Breast epithelium (tissue), 3 donors: ENCODE data around the gene TRIM73.
"Not testable (repeated sequence)": the region's sequence is repeated elsewhere in the genome, so short reads cannot be mapped to it uniquely, and the experiment has no call there.

Source experiments
- POLR2A ChIP-seq: fragments of 450-650 bp; IDR thresholded peaks from one replicate; pipeline ENCODE4 v1.6.1; 2016; ENCODE audit warnings: antibody characterized with exemption, mild to moderate bottlenecking, moderate library complexity
- POLR2AphosphoS5 ChIP-seq, 3 donors: sonication (generic); formaldehyde crosslinking; IDR thresholded peaks; one replicate each; pipeline ENCODE4 v1.6.1; 2017; ENCODE audit warnings: antibody characterized with exemption in 3 of 3

DNA sequence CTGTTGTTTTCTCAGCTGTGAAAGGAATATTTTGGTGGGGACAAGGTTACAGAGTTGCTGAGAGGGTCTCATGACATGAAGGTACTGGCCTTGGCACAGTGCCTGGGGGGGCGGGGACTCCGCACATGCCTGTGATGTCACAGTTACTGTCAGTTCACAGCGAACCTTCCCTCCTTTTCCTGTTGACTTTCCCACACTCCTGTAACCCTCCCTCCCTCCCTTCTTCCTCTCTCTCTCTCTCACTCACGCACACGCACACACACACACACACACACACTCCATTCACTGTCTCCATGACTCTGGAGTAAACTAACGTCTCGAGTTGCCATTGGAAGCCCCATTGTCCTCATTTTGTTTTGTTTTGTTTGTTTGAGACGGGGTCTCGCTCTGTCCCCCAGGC lies 28.1 kb upstream of the TRIM73 start:
- not testable (repeated sequence) for TF ChIP-seq POLR2AphosphoS5 (IDR thresholded peaks at IDR 0.05); POLR2A
